GM12892 (cell line): ENCODE results near the gene CST7.
A peak's percentile ranks its signal among the peaks of the same experiment; 100 is the strongest.

Experiments
- DNase-seq: peaks from one replicate; pipeline ENCODE4 v3.0.0; 2011; ENCODE audit not compliant: insufficient read length
- FAIRE-seq: peaks from 2 replicates; lab custom pipeline; 2011; peaks lifted over from hg19 to GRCh38; lab: Jason Lieb, UNC
- POLR2A ChIP-seq: IDR thresholded peaks from 2 replicates; pipeline ENCODE4 v1.6.1; 2011; ENCODE audit warnings: low read depth, low read length, control low read depth
- POLR2AphosphoS5 ChIP-seq: IDR thresholded peaks from 2 replicates; pipeline ENCODE4 v1.6.1; 2011; ENCODE audit warnings: low read depth, low read length, control low read depth
- TAF1 ChIP-seq: IDR thresholded peaks from 2 replicates; pipeline ENCODE4 v1.6.1; 2011; ENCODE audit warnings: low read depth, mild to moderate bottlenecking, control low read depth, low read length, borderline replicate concordance

CST7 gene

DNA sequence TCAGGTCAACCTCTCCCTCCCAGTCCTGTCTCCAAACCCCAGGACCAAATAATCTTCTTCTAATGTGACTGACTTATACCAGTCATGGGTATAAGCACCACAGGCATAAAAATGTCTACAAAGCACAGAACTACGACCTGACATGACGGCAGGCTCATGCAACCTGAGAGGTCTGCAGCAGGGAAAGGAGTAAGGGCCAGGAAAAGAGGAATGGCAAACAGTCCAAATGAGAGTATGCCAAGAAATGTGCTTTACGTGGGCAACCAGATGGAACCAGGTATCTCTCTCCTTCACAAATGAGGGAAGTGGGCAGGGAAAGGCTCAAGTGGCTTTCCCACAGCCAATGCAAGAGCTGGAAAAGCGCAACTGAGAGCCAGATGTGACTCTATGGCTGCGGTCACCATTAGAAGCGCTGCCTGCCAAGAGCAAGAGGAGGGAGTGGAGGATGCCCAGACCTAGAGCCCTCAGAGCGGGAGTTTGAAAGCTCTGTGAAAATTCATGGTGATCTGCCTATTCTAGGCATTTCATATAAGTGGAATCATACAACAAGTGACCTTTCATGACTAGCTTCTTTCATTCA is 37.5 kb downstream of the CST7 start:
- FAIRE-seq (no peak), DNase-seq (no peak)
- no peak for TF ChIP-seq TAF1

DNA sequence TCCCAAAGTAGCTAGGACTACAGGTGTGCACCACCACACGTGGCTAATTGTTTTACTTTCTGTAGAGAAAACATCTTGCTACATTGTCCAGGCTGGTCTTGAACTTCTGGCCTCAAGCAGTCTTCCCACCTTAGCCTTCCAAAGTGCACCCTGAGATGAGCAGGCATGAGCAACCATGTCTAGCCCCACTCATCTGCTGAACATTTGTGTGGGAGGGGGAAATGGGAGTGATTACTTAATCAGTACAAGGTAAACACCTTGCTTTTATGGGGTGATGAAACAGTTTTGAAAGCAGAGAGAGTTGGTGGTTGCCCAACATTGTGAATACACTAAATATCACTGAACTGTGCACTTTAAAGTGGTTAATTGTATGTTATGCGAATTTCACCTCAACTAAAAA is 38.2 kb downstream of the CST7 start:
- TF ChIP-seq POLR2A (no peak), POLR2AphosphoS5 (no peak), TAF1 (no peak)
- DNase-seq: no peak
- no peak for FAIRE-seq

DNA sequence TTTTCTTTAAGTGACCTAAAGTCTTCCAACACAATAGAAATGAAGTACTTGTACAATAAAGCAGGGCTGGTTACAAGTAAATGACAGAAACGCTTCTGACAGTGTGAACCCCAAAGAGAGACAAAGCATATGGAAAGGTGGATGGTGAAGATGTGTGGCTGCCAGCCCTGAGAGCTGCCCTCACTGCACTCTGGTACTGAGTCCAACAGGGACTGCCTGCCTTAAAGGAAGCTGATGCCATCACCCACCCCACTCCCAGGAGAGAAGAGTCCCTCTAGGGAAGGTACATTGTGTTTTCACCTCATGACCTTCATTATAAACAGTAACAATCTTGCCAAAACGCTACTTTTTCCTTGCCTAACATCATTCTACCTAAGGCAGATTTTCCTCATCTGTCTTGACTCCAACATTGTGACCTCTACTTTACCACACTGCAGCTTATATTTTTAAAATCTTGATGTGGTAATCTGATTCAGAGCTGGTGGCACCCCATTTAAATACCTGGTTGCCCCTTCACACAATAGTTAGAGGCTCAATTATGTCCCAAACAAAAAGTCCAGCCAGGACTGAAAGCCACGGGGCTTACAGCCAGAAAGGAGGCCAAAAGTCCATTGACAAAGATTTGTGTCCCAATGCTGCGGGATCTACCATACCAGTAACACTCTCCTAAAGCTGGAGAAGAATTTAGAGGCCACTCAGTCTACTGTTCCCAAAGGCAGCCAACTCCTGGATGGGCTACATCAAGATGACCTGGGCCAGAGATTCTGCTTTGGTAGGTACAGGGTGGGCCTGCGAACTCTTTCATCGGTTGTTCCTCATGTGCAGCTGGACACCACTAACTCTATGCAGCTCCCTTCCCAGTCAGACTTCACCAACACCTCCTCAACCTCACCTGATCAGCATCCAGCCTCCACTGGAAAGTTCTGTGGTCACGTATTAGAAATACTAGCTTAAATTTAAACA is 39.1 kb downstream of the CST7 start:
- DNase-seq (no peak), FAIRE-seq (no peak)
- TF ChIP-seq POLR2A: no peak
- TF ChIP-seq POLR2AphosphoS5: no peak
- TF ChIP-seq TAF1: no peak

DNA sequence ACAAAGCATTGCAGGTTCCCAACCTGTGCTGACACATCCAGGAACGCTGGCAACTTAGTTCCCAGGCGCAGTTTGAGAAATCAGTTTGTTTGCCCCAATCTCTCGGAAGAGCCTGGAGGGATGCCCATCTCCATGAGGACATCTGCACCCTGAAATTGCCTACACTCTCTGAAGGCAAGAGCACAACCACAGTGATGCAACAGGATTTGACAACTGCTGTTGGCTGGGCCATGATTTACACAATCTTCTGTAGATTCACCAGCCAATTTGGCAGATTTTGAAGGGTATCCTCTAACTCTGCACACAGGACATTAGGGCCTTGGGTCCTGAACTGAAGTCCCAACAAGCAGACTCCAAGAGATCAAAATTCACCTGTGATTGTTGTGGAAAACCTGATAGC is 40.1 kb downstream of the CST7 start:
- FAIRE-seq (no peak), DNase-seq (no peak)
- TF ChIP-seq POLR2AphosphoS5 (no peak), TAF1 (no peak), POLR2A (no peak)

DNA sequence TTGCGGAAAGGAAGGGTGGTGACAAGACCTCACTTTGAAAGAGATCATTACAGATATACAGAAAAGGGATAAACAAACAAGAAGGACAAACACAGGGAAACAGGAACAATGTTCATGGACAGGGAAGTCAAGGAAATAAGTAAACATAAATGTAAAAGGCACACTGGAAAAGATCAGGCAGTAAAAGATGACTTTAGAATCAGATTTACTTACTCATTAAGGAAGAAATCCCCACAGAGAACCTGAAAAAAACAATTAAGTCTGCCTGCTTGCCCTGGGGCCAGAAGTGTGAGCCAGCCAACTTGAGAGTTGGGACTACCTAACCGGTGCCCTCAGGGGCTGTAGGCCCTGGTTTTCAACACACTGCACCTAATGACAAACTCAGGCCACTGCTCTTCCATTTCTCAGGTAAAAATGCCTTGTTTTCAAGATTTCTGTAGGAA is 41.8 kb downstream of the CST7 start:
- no peak for TF ChIP-seq TAF1

DNA sequence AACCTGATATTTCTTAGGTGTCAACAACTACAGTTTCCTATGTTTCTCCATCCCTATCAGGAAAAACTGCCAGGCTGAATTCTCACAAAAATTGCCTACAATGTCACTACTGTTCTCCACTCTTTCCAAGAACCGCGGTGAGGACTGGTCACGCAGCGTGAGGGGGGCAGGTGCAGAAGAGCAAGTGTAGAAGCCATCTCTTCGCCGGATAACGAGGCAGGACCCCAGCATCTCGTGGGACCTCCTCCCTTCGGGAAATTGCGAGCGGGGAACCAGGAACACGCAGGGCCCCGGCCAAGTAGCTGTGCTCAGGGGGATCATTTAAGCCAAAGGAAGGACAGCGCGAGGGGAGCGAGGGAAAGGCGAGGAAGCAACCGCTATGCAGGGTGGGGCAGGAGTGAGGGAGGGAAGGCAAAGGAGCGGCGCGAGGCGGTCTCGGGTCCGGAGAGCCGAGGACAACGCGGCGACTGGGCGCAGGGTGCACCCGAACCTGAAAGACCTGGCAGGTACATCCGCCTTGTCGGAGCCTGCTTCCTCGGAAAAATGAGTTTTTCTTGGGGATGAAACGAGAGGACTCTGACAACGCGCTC is 42.9 kb downstream of the CST7 start:
- no peak for DNase-seq
- no peak for FAIRE-seq
- TF ChIP-seq POLR2AphosphoS5 (no peak), POLR2A (no peak)

More for the DNA sequence above, 41.8 kb downstream of the CST7 start:
- DNase-seq (no peak), FAIRE-seq (no peak)

DNA sequence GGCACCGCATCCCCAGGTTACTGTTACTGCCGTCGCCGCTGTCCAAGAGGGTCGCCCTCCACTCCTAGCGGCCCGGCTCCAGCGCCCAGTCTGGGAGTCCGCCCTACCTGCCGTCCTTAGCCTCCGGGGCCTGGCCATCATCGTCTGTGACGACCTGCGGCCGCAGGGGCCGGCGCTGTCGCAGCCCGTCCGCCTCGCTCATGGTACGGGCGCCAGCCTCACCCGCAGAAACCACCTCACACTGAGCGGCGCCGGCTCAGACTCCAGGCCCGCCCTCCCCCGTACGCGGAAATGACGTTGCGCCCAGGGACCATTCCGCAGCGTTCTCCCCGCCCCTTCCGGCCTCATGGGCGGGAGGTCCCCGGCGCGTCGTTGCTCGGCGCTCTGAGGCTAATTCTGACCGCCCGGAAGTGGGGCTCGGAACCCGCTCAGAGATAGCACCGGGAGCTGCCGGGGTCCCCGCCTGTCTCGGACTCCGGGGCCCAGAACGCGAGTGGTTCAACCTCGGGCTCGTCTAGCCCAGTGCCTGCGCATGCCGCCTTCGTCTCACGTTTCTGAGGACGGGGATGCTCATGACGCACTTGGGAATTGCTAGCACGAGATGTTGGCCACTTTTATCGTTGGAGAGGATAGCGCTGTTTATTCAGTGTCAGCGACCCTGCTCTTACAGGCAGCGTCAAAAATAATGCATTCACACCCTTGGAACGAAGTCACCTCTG is 43.6 kb downstream of the CST7 start, which contains the start of gene APMAP:
APMAP (minus strand) TSS at position 265 of the 719 bp plus-strand sequence; CDS start at position 202, 63 bp downstream.
- peak; percentile 94 for DNase-seq
- FAIRE-seq: peak; percentile 97
- TF ChIP-seq POLR2AphosphoS5 (peak; percentile 82), TAF1 (peak; percentile 49; the same call in 1 of the 2 replicates), POLR2A (peak; percentile 94)

DNA sequence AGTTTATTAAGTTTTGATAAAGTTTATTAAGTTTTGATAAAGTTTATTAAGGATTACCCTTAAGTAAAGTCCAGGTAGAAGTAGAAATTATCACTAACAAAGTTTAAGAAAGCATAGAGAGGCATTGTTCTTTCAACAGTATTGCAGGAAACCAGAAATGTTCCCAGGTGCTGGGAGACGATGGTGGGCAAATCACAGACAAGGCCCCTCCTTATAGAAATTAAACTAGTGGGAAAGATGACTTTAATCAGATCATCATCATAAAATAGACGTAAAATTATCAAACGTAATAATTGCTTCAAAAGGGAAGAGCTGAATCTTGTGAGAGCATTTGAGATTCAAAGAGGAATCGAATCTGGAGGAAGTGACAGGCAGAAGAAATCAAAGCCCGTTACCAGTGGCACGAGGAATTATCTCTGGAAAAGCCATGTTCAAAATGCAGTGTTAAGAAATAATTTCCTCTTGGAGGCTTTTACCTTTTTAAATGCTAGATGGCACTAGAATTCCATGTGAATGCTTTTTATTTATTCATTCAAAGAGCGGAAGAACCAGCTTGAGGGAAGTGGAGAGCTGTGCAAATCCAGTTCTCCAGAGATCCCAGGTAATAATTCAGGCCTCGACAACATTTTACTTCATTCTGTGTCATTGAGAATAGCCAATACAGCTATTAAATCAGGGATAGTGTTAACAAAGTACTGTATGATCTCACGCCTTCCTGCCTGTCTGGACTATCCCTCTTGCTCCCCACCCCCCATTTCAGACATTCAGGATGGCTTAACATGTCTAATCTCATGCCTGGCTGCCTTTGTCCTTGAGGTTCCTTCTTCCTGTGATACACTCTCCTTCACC is 44.5 kb downstream of the CST7 start:
- no peak for TF ChIP-seq POLR2A
- no peak for TF ChIP-seq TAF1
- no peak for TF ChIP-seq POLR2AphosphoS5
- no peak for FAIRE-seq
- DNase-seq: no peak

DNA sequence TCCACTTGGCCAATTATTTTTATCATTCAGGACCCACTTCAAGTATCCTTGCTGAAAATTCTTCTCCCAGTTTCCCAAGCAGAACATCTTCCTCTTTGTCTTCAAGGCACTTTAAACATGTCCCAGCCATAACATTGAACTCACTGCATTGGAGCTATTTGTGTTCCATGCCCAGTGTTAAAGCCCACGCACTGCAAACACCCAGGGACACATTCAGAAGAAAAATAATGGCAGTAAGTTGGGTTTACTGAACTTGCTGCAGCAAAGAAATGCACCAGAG is 45.1 kb downstream of the CST7 start:
- no peak for TF ChIP-seq POLR2AphosphoS5
- no peak for TF ChIP-seq POLR2A
- TF ChIP-seq TAF1: no peak
- no peak for DNase-seq
- FAIRE-seq: no peak

DNA sequence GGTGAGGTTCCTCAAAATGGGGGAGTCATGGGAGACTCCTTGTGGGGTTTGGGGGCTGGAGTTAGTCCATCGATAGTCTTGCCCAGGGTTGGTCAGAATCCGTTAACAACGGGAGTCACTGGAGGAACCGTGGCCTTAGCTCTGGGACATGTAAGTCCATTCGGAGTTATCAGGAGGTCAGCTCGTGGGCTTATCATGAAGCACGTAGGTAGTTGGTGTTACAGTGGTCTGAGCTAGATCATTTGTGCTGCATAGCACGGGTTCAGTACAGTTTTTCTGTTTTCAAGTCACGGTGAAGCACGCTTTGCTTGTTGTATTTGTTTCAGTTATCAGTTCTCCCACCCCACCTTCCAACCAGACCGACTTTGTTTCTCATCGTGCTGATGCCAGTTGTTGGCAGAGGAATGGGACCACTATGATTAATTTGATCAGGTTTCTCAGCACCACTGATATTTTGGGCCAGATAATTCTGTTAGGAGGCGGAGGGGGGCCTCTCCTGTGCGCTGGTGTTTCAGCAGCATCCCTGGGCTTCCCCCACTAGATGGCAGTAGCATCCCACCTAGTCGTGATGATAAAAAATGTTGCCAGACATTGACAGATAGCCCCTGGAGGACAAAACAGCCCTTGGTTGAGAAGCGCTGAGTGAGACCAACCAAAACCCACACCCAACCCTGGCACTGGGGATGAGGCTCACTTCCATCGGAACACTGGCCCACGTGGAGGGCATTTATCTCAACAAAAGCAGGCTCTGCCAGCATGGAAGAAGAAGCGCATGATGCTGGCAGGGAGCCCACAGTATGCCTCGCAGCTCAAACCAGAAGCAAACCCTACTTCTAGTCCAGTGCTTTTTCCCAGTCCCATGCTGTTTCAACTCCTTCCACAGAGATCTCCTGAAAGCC is 45.6 kb downstream of the CST7 start:
- FAIRE-seq: peak; percentile 77
- TF ChIP-seq POLR2A (no peak), POLR2AphosphoS5 (no peak), TAF1 (no peak)
- DNase-seq: peak; percentile 50

DNA sequence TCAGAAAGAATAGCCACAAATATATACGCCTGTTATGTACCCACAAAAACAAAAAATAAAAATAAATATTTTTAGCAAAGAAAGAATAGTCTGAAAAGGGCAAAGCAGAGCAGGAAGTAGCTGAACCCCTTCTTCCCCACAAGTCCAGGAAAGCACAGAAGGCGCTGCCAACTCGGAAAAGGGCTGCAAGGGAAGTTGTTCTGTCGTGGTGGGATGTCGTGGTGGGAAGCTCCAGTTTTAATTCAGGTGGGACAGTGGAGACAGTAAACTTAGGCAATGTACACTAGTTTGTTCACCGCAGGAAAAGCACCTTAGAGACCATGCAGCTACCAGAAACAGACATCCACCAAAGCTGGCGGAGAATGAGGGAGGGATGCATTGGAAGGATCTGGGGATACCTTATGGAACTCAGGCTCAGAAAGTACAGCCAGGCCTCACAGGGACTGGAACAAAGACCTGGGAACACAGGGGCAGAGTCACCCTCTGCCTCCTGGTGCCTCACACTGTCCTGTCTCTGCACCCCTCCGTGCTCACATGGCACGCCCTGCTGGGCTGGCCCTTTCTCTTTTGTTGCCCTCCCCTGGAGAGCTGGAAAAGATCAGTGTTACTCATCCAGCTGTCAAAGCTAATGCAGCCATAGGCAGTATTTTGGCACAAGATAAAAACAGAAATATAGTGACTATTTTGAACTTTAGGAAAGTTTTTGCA is 46.8 kb downstream of the CST7 start:
- DNase-seq (no peak), FAIRE-seq (no peak)
- no peak for TF ChIP-seq POLR2A
- TF ChIP-seq TAF1: no peak
- no peak for TF ChIP-seq POLR2AphosphoS5
